ENCODE results near the gene SLC7A1.

SLC7A1 gene

DNA sequence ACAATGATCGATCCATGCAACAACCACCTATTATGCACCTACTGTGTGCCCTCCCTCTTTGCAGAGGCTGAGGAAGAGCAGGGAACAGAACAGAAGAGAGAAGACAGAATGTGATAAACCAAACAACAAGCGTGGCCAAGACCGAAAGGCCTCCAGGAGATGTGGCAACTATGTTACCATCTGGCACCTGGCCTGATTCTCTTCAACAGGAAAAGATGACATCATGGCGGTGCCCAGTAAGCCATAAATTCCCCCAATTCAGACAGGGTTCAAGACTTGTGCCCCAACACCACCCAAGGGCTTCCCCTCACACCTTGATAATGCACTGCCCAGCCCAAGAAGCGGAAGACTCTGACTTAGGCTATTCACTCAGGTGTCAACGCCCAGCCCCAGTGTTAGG lies 44.3 kb downstream of the SLC7A1 start:
- DNase-seq (ENCODE audit: low read depth), result no peak

GRCh38 chr13:29550430-29550988 lies 45.0 kb downstream of the SLC7A1 start:
- DNase-seq (ENCODE audit: low read depth), result no peak

- peak; percentile 77 for DNase-seq (ENCODE audit: low read depth)
These were observed 46.8 kb downstream of the SLC7A1 start for GRCh38 chr13:29548722-29549121.

DNA sequence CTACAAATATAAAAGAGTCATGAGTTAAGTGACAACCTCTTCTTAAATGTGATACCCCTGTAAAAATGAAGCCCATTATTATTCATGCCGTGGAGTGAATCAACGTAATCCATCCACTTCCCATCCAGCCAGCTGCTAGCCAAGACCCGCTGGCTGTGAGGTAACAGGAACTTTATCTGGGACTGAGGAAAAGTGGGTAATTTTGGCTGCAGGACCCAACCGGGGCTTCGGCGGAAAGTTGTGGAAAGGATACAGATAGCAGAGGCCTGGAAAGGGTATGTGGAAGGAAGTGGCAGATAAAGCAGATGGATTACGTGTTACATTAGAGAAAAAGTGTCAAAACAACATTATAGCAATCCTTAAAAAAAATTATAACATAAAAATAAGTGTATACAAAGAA lies 48.3 kb downstream of the SLC7A1 start:
- no peak for DNase-seq (ENCODE audit: low read depth)

DNA sequence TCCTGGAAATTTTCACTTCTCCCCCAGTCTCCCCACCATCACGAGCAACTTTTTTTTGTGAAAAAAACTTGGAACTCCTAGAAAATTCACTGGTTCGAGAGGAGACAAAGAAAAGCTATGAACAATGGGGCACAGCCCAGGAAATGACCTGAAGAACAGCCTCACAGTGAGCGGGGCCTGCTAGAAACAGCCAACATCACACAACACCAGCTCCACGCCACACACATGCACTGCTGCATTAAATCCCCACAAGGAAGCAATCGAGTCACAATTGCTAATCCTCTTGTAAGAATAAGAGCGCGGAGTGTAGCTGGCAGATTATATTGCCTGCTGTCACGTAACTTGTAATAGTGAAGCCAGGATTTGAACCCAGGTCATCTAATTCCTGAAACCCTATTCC lies 48.8 kb downstream of the SLC7A1 start:
- DNase-seq (ENCODE audit: low read depth), result no peak

GRCh38 chr13:29545988-29546387 lies 49.5 kb downstream of the SLC7A1 start:
- DNase-seq (ENCODE audit: low read depth), result no peak

GRCh38 chr13:29543230-29544215 lies 52.0 kb downstream of the SLC7A1 start:
- no peak for DNase-seq (ENCODE audit: low read depth)

GRCh38 chr13:29542381-29542780 lies 53.1 kb downstream of the SLC7A1 start:
- no peak for DNase-seq (ENCODE audit: low read depth)

GRCh38 chr13:29541400-29541799 lies 54.1 kb downstream of the SLC7A1 start:
- DNase-seq (ENCODE audit: low read depth), result no peak

- DNase-seq (ENCODE audit: low read depth), result no peak
These were observed 54.7 kb downstream of the SLC7A1 start for GRCh38 chr13:29540799-29541198.

DNA sequence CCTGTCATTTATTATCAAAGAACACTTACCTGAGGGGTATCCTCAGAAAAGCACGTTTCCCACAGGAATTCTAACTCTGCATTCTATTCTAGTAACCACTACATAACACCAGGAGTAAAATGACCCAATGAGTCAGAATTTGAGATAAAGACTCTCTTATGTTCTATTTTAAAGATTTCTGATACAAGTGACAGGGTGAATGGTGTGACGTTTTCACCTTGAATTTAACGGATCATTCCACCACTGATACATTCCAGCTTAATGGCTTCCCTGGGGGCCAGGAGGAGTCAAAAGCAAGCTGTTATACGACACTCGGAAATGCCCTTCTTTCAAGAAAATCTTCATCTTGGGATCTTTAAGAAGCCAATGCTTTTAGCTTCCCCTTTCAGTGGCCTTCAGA lies 55.2 kb downstream of the SLC7A1 start:
- DNase-seq (ENCODE audit: low read depth), result no peak

GRCh38 chr13:29539856-29540255 lies 55.6 kb downstream of the SLC7A1 start:
- no peak for DNase-seq (ENCODE audit: low read depth)

- no peak for DNase-seq (ENCODE audit: low read depth)
These were observed 56.8 kb downstream of the SLC7A1 start for GRCh38 chr13:29538652-29539040.

DNA sequence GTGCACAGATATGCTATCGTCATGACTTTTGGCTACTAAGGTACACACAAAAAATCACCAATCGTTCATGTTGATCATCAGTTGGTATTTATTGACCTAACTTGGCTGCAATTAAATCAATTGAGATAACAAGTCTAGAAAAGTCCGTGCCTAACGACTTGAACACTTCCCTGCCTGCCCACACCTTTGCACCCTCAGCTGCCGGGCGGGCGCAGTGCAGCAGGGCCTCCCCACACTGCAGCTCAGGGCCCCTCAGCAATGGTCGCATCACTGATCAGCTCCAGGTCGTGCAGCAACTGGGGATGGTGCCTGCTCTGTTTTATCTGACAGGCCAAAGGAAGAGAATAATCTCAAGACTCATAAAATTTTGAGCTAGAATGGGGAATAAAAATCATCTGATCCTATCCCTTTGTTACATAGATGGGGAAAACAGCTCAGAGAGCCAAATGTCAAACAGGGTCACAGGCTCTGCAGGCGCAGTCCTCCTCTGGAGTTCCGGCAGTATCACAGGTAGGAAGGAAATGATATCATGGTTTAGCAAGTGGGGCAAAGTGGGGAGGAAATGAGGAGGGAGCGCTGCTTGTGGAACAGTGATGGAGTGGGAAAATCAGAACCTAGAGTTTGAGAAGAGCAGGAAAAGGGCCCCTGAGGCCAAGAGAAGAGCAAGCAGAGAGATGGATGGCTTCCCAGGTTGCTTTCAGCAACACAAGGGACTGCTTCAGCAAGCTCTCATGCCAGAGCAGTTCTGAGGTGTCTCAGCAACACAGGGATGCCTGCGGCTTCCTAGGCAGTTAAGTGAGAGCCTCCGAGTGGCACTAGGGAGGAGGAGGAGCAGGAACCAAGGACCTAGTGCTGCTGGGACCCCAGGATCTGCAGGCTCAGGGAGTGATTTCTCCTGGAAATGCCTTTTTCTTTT lies 57.5 kb downstream of the SLC7A1 start:
- DNase-seq (ENCODE audit: low read depth), result no peak

- DNase-seq (ENCODE audit: low read depth), result no peak
These were observed 58.6 kb downstream of the SLC7A1 start for GRCh38 chr13:29536853-29537252.

DNA sequence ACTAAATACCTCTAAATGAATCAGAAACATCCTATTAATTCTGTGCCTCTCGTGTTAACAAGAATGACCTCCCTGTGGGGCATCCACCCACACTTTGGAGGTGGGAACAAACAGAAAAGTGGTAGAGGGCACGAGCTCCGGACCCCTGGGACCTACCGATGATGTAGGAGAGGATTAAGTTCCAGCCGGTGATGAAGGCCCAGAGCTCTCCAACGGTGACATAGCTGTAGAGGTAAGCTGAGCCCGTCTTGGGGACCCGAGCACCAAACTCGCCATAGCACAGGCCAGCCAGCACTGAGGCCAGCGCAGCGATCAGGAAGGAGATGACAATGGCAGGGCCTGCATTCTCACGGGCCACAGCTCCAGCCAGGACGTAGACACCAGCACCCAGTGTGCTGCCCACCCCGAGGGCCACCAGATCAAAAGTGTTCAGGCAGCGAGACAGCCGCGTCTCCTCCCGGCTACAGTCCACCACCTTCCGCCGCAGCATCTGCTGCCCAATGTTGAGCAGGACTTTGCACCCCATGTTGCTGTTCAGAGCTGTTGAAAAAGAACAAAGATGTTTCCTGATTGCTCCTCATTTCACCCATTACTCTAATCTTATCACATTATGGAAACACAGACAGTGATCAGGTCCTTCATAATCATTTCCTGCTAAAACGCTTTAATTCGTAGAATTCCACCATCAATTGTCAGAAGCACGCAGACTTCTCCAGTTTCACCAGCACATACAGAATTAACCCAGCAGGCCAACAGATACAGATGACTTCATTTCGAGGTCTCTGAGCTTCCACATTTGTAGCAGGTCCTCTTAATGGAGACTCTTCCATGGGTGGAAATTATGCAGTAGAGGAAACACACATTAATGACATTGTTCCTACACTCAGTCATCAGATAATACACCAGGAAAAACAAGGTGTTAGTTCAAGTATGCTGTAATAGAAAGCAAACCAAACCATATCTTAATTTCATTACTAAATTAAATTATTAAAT lies 59.5 kb downstream of the SLC7A1 start:
- no peak for DNase-seq (ENCODE audit: low read depth)

GRCh38 chr13:29534083-29534482 lies 61.4 kb downstream of the SLC7A1 start:
- DNase-seq (ENCODE audit: low read depth), result no peak

DNA sequence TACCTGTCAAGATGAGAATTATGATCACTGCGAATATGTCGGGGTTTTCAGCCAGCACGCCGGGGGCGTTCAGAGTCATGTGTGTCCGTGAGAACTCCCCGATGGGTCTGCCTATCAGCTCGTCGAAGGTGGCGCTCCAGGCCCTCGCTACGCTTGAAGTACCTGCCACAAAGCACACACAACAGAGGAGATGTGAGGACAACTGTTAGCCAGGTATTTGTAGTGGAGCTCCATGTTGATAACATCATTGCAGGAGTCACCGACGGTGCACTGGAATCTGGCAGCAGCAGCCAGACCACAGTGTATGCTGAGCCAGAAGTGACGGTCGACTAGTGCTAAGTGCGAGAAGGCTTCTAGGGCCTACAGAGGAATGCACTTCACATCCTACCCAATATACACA lies 62.7 kb downstream of the SLC7A1 start:
- DNase-seq (ENCODE audit: low read depth), result no peak

DNA sequence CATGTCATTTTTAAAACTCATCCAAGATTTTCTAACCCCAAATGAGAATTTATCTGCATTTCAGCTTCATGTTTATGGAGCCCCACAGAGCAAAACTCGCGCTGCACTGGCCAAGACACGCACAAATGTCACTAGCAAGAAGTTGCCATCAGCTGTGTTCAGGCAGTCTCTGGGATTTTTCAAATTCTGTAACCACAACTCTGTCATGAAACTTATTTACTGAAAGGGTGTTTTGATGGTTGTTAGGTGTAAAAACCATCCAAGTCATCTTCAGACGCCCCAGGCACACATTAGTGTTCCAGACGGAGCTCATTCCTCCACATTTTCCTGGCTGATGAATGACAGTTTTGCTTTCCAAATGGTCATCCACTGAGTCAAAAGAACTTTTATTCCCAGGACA lies 63.4 kb downstream of the SLC7A1 start:
- DNase-seq (ENCODE audit: low read depth), result no peak

DNA sequence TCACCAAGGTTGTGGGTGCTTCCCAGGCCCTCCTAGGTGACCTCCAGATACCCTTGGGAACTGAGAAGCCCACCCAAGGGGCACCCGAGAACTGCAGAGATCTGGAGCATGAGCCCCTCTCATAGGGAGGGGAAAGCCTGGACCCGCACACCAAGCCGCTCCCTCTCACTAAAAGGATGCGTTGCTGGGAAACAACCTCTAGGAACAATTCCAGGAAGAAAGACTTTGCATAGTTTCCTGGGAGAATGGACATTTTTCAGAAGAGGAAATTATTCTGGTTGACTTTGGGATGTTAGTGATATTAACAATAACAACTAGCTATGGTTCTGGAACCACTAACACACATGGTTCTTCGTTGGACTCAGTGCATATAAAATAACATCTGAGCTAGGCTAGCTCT lies 64.6 kb downstream of the SLC7A1 start:
- DNase-seq (ENCODE audit: low read depth), result no peak

DNA sequence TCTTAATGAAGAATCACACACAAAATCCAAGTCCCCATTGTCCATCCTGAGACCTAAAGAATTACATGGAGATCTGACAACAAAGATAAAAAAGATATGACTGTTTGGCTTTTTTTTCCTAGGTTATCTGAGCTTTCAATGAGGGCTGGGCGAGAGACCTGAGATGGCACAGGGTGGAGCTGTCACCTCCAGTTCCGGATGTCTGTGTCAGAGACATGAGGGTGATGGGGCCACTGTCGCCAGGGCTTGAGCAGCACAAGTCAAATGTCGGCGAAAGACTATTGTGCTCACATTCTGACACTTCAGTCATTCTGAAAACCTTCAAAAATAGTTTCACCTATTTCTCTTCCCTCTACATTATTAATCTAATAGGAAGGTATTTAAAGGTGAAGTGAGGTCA lies 65.7 kb downstream of the SLC7A1 start:
- no peak for DNase-seq (ENCODE audit: low read depth)
